Endothelial cell of hepatic sinusoid (primary cell): ENCODE measurements around the gene ROBO3.

Source experiments
- in situ Hi-C: cut with HindIII; loops from 2 replicates; pipeline ENCODE4 v1.10.0; 2017; ENCODE audit warnings: low sequenced_read_pairs

Gene ROBO3

DNA sequence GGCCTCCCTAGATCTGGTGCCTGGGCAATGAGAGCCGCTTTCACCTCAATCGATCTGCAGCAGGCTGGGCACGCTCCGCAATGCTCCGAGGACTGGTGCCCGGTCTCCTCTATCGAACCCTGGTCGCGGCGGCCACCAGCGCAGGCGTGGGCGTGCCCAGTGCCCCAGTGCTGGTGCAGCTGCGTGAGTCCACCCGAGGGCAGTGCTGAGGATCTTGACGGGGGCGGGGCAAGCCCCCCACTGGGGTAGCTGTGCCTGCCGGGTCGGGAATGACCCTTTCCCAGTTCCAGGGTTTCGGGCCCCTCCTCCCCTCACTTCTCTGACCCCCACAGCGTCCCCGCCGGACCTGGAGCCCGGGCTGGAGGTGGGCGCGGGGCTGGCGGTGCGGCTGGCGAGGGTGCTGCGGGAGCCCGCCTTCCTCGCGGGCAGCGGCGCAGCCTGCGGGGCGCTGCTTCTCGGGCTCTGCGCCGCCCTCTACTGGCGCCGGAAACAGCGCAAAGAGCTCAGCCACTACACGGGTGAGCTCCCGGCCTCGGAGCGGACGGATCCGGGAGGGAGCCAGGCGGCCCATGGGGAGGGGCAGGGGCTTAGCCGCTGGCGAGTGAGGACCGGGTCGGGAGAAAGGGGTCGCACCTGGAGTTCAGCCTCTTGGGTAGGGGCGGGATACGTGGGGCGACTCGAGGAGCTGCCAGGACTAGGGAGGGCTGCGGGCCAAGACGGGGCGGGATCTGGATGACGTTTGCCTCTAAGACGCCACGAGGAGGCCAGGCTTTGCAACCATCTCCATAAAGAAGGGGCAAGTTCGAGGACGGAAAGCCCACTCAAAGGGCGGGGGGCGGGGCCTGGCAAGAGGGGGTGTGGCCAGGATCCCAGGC, 10.9 kb downstream of the ROBO3 start:
- in situ Hi-C loops = no loop called here

DNA sequence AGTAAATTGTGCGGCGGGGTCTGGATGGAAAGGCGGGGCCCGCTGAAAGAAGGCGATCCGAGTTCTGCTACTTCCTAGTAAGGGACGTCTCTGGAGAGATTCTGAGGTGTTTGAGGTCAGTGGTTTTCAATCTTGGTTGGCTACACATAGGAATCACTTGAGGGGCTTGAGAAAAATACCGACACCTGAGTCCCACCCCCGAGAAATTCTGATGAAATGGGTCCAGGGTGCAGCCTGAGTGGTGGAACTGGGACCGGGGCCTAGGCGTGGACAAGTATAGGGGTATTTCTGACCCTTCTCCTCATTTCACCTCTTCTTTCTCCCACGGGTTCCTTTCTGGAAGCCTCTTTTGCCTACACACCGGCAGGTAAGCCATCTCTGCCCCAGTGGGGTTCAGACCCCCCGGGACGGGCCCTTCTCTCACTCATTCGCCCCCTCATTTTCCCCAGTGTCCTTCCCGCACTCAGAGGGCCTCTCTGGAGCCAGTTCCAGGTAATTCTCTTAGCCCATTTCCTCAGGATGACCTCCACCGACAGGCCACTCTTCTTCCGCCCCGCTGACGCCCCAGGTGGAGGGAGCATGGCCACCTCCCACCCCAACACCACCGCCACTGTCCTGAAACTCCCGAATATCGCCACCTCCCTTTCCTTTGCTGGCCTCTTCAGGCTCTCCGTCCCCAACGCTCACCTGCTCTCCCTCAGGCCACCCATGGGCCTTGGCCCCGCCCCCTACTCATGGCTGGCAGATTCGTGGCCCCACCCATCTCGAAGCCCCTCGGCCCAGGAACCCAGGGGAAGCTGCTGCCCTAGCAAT, 11.8 kb downstream of the ROBO3 start:
- in situ Hi-C loops = no loop called here

DNA sequence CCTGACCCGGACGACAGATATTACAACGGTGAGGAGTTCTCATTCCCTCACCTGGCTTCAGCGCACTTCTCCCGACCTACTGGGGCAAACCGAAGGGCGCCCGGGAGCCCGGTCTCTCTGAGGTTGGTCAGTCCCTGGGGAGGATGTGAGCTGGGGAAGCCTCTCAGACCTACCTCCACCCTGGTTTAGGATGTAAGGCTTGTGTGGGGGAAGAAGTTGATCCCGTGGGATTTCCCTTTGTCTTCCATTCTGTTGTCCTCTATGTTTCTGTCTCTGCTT, 12.3 kb downstream of the ROBO3 start:
- in situ Hi-C loops = no loop called here

DNA sequence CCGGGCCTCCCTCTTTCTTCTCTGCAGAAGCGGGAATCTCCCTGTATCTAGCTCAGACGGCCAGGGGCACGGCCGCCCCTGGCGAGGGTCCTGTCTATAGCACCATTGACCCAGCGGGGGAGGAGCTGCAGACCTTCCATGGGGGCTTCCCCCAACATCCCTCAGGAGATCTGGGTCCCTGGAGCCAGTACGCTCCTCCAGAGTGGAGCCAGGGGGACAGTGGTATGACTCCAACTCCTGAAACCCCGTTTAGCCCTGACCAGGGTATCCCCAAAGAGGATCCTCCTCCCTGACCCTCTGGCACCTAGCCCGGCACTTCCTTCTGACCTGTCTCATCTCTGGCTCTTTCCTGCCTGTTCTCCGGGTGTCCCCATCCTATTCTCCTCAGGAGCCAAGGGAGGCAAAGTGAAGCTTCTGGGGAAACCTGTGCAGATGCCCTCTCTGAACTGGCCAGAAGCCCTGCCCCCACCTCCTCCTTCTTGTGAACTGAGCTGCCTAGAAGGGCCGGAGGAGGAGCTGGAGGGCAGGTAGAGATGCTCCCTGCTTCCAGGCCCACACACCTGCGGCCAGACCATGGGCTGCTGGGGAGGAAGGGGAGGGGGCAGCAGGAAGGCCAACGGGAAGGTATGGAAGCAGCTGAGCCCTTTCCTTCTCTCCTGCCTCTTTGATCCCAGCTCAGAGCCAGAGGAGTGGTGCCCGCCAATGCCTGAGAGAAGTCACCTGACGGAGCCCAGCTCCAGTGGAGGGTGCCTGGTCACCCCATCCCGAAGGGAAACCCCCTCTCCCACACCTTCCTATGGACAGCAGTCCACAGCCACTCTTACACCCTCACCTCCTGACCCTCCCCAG, 12.9 kb downstream of the ROBO3 start:
- in situ Hi-C loops = no loop called here

DNA sequence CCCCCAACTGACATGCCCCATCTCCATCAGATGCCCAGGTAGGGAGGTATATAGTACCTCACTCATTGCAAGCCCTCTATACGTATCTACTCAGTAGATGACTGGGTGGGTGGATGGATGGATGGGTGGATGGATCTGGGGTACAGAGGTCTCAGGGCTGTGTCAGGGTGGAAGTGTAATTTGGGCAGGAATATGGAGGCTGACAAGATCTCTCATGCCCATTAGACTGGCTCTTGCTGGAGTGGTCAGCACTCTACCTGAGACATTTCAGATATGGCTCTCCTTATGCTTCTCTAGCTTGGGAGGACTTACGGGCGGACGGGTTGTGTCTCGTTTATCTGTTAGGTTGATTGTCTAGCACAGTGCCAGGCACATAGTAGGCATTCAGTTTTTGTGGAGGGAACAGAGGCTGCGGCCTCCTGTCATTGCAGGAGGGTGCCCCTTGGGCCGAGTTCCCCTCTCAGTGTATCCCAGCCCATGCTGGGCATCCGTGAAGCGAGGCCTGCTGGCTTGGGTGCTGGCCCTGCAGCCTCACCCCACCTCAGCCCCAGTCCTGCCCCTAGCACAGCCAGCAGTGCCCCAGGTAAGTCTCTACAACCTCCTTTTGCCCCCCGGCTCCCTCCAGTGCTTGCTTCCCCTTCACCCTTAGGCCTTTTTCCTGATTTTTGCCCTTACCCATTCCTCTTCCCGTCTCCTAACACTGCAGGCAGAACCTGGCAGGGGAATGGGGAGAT, 13.7 kb downstream of the ROBO3 start:
- in situ Hi-C loops = no loop called here

DNA sequence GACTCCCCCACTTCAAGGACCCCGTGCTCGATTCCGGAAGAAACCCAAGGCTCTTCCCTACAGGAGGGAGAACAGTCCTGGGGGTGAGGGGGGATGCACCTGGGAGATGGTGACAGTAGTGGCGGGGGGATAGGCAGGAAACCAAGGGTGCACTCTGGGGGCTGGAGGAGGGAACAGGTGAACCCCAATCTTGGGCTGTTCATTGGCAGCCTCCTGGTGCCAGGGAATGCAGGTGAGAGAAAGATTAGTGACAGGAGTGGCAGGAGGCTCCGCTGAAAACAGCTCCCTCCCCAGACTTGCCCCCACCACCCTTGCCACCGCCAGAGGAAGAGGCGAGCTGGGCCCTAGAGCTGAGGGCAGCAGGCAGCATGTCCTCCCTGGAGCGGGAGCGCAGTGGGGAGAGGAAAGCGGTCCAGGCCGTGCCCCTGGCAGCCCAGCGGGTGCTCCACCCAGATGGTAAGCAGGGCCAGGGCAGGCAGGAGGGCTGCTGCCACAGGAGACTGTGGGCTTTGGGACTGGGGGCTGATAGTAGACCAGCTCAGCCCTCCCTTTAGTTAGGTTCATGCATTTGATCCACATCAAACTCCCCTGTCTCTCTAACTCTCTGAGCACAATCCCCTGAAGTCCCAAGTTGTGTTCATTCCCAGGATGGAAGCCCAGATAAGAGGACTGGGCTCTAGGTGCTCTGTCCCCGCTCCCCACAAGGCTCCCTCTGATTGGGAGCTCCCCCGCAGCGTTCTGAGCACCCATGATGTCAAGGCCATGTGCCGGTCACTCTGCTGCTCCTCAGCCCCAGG, 14.5 kb downstream of the ROBO3 start:
- in situ Hi-C loops = no loop called here

DNA sequence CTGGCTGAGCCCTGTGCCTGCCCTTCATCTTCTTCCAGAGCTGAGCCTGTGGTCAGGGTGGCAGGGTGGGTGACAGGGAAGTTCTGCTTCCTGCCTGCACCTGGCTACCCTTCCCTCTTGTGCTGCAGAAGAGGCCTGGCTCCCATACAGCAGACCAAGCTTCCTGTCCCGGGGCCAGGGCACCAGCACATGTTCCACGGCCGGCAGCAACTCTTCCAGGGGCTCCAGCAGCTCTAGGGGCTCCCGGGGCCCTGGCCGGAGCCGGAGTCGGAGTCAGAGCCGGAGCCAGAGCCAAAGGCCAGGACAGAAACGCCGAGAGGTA, 15.0 kb downstream of the ROBO3 start:
- in situ Hi-C loops = no loop called here

DNA sequence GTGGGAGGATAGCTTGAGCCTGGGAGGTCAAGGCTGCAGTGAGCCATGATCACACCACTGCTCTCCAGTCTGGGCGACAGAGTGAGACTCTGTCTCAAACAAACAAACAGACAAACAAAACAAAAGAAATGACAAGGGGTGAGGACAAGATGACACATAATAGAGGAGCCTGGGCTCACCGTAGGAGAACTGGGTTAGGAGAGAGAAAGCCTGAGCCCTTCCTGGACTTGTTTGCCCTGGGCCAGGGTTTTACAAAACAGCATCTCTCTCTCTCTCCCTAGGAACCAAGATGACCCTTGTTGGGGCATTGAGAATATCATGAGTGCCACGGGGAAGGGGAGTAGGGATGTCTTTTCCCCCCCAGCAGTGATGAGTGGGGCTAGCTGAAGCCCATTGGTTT, 15.7 kb downstream of the ROBO3 start:
- in situ Hi-C loops = no loop called here

DNA sequence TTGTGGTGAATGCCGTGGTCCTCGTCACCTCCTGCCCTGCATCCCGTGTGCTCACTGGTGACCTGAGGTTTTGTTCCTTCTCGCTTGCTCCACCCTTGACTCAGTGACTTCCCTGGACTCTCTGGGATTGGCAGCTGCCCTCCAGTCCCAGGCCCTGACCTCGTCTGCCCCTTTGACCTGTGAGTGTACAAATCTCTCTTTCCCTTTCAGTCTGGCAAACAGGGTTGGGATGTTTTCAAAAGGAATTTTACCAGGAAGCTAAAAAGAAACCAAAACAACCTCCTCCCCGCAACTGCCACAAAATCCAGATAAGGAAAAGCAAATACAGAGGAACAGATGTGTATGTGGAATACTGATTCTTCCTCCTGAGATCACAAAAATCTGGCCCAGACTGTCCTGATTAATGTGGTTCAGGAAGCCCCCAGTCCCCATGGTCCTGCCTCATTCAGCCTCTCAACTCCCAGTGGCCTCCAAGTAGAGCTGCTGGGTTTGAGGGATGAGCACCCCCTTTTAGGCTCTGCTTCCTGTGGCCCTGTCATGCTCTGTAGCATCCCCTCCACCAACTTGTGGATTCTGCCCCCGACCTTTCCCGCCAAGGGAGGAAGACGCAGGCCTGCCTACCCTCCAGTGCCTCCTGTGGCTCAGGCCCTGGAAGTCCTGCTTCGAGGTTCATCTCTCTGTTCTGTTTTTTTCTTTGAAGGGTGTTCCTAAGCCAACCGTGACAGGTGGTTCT, 17.3 kb downstream of the ROBO3 start:
- in situ Hi-C loops = no loop called here

DNA sequence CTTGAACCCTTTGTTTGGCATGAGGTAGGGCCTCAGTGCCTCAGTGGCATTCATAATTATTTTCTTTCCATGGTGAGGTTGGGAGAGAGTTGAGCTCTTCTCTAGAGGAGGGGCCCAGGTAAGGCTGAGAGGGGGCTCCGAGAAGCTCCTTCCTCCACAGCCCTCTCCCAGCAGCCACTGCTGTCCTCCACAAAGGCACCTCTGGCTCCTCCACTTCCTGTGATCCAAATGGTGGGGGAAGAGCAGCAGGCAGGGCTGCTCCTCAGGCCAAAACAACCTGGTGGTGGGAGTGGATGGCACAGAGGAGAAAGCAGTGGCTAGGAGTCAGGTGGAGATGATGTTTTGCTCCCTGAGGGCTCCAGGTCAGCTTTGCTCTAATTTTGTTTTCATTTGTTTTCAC, 19.1 kb downstream of the ROBO3 start:
- in situ Hi-C loops = no loop called here

DNA sequence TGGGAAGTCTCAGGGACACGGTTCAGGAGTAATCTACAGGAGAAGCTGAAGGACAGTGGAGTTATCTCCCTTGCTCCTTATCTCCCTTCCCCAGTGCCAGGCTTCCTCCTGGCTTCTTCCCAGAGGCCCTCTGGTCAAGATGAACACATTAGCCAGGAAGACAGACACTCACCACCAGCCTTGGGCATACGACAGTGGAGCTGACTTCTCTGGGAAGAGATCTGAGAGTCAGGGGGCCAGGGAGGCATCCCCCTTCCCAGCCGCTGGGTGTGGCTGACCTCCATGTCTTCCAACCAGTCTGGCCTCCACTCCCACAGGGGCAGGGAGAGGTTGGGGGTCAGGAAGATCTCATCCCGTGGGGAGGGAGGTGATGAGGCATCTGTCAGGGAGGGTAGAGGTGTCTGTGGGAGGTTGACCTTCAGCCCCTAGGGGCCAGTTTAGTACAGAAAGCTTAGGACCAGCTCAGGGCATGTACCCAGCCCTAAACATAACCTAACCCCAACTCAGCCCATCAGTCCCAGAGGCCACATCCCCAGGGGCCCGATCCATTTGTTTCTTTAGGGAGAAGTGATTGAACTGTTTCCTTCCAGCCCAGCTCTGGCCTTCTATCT, 19.7 kb downstream of the ROBO3 start:
- in situ Hi-C loops = no loop called here

DNA sequence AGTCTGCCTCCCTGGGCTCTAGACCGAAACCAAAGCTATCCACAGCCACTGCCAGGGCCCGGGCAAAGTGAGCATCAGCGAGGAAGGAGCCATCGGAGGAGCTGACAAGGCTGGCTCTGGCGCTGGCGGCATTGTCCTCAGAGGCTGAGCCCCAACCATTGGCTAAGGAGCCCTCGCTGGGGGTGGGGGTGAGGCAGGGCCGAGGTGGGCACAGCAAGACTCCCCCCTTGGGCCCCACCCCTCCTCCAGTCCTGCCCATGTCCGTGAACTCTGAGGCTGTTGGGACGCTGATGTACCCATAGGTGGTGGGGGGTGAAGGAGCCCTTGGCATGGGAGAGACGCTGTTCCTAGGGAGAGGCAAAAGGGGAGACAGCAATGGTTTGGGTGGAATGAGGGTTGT, 21.2 kb downstream of the ROBO3 start:
- in situ Hi-C loops = no loop called here

DNA sequence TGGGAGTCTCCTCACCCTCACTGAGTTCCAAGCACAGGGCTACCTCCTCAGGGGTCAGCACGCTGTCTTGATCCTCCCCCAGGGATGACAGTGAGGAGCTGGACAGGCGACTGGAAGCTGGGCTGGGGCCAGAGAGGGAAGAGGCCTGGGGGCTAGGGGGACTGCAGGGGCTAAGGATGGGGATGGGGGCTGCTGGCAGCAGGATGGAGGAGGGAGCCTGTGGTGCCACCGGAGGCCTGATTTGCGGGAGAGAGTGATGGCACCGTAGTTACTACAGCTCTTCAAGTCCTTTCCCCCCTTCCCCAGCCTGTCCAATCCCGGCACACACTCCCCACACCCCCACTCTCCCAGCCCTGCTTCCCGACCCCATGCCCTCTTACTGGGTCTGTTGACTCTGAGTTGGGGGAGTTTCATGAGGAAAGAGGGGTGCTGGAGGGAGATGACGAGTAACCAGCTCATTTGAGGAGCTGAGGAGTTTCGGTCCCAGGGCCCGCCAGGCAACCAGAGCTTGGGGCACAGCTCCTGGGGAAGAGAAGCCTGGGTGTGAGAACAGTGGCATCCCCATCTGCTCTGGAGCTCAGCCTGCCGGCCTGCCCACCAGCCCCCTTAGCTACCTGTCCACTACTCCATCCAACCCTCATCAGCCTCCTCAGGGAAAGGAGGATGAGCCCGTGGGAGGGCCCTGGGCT, 21.9 kb downstream of the ROBO3 start:
- in situ Hi-C loops = no loop called here

DNA sequence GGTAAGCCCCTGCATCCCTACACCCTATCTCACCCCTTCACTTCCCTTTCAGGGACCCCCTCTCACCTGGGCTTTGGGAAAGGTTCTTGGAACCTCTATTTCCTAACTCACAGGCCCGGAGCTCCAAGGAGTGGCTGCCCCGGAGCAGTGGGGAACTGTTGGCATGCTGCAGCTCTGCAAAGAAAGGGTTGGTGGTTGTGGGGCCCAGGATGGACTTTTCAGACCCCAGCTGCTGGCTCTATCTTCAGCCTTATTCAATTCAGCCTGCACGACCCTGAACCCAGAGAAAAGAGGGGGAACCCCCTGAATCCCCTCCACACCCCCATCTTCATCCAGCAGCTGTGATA, 22.4 kb downstream of the ROBO3 start:
- in situ Hi-C loops = no loop called here

DNA sequence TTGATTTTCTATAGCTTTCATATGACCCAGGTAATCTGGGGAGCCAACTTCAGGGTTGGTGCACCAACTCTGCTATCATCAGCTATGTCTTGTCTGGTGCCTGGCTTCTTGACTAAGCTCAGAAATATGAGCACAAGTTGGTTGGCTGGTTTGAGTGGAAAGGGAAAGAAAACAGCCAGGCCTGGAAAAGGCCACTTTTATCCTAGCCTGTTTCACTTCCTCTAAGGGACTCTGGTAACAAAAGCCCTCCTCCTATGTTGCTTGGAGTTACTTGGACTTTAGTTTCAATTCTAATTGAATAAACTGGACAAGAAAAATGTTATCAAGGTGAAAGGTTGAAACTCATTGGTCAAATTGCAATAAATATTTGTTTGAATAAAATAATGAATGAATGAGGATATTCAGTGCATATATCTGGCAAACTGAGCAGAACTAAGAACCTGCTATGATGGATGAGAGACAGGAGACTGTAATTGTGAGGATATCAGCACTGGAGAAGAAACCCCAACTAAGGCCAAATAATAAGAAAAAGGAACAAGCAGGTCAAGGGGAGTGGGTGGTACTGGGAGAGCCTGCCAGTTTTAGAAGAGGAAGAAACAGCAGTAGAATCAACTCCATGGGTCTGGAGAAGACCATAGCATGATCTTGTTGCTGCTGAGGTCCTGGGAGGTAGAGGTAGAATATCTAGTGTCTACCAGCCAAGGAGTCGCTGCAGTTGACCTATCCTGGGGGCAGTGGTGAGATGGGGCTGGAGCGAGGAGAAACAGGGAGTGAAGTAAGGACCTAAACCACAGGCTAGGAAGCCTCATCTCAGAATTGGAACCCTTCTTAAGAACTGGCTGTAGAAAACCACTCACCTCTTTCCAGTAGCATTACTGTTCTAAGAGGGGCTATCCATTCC, 24.2 kb downstream of the ROBO3 start:
- in situ Hi-C loops = no loop called here

DNA sequence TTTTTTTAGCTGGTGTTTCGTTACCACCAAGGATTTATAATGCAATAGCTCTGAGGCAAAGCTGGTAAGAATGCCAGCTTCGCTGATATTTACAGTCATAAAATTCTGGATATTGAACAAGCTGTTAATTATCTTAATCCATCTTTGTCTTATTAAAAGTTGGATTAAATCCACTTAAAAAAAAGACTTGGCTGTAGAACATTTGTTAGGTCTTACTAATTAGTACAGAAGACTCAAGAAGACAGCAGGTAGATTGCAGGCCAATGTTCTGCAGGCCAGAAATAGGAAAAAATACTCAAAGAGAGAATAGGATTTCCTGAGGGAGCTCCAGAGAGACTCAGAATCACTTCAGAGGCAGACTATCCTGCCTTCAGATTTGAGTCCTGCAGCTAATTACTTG, 24.9 kb downstream of the ROBO3 start:
- in situ Hi-C loops = no loop called here

DNA sequence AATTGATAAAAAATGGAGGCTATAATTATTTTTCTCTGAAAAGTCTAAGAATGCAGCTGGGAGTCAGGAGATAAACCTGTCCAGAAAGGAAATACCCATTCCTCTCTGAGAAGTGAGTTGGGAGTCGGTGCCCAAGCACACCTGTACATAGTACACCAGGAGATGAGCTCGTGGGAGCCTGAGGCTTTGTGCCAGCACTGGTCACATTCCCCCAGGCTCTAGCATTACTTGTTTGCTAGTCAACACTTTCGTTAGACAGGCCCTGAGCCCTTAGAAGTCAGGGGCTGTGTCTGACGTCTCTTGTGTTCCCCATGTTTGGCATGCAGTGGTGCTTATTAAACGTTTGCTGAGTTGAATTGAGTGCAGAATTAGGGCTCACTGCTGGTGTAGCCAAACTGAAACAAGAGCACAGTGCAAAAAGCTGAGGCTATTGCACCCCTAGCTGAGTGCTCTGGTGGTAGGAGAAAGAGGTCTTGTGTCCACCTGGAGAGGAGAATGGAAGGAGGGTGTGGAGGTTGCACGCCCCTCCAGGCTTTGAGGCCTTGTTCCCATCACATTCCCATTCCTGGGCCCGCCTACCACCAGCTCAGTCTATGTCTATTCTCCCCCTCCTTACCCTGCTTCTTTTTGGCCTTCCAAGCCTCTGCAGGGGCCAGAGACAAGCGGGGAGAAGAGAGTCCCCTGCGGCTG, 25.6 kb downstream of the ROBO3 start:
- in situ Hi-C loops = no loop called here
